SKM-1 treated with dmso at 0.1 percent for 144 hours (cell line): ENCODE data around the gene PDCD1LG2.

Experiments
- DNase-seq: peaks from one replicate; lab custom pipeline; 2025; ENCODE audit not compliant: unreplicated experiment; lab: John Stamatoyannopoulos, UW

Gene PDCD1LG2

GRCh38 chr9:5529683-5530221 is 19.4 kb downstream of the PDCD1LG2 start:
- no peak for DNase-seq

- DNase-seq = no peak
Measured at GRCh38 chr9:5531101-5531882, 21.0 kb downstream of the PDCD1LG2 start.

GRCh38 chr9:5532306-5532705 is 22.0 kb downstream of the PDCD1LG2 start:
- DNase-seq = no peak

GRCh38 chr9:5532790-5533189 is 22.5 kb downstream of the PDCD1LG2 start:
- DNase-seq = no peak

GRCh38 chr9:5536684-5537083 is 26.4 kb downstream of the PDCD1LG2 start:
- peak; percentile 4 for DNase-seq

GRCh38 chr9:5543875-5544702 is 33.8 kb downstream of the PDCD1LG2 start:
- DNase-seq = no peak

- no peak for DNase-seq
Measured at GRCh38 chr9:5549658-5550650, 39.6 kb downstream of the PDCD1LG2 start.

- DNase-seq = no peak
Measured at GRCh38 chr9:5551368-5552150, 41.2 kb downstream of the PDCD1LG2 start.

GRCh38 chr9:5552301-5552700 is 42.0 kb downstream of the PDCD1LG2 start:
- no peak for DNase-seq

GRCh38 chr9:5553211-5553610 is 42.9 kb downstream of the PDCD1LG2 start:
- DNase-seq = no peak

- no peak for DNase-seq
Measured at GRCh38 chr9:5554254-5554653, 43.9 kb downstream of the PDCD1LG2 start.

GRCh38 chr9:5556101-5556705 is 45.9 kb downstream of the PDCD1LG2 start:
- peak; percentile 3 for DNase-seq

- peak; percentile 89 for DNase-seq
Measured at GRCh38 chr9:5557606-5558587, 47.6 kb downstream of the PDCD1LG2 start.

GRCh38 chr9:5559659-5560058 is 49.3 kb downstream of the PDCD1LG2 start:
- DNase-seq = no peak

- peak; percentile 37 for DNase-seq
Measured at GRCh38 chr9:5560443-5561100, 50.2 kb downstream of the PDCD1LG2 start.

- no peak for DNase-seq
Measured at GRCh38 chr9:5561828-5562488, 51.6 kb downstream of the PDCD1LG2 start.

GRCh38 chr9:5562806-5563416 is 52.6 kb downstream of the PDCD1LG2 start:
- no peak for DNase-seq
